Cardiac muscle cell (in vitro differentiated cells and primary cell): ENCODE measurements around the gene TAMM41. TPM values are rescaled to one million over a fixed set of nuclear protein-coding genes. Genes with fewer than 3 reads are reported as not detected.

Experiments used
- DNase-seq, 2 donors: peaks; one replicate each; pipeline versions ENCODE4 v3.0.0 to v3.0.0-alpha.2; 2010 to 2017; ENCODE audit warnings: low read depth in 1 of 2, low spot score in 1 of 2
- H3K27ac ChIP-seq: fragments of 200-600 bp; sonication (generic); 2 replicates; pipeline ENCODE4 v1.5.1; 2016
- H3K27me3 ChIP-seq: fragments of 200-600 bp; sonication (generic); 2 replicates; pipeline ENCODE4 v1.6.0; 2016; ENCODE audit warnings: control low read depth
- H3K36me3 ChIP-seq: fragments of 200-600 bp; sonication (generic); 2 replicates; pipeline ENCODE4 v1.5.1; 2016; ENCODE audit warnings: control low read depth
- H3K4me1 ChIP-seq: fragments of 200-600 bp; sonication (generic); 2 replicates; pipeline ENCODE4 v1.8.1; 2017; ENCODE audit warnings: low read depth, mild to moderate bottlenecking, mixed run types
- H3K4me3 ChIP-seq: fragments of 200-600 bp; sonication (generic); 2 replicates; pipeline ENCODE4 v1.5.1; 2016; ENCODE audit warnings: mild to moderate bottlenecking
- H3K9me3 ChIP-seq: fragments of 200-600 bp; sonication (generic); 2 replicates; pipeline ENCODE4 v1.5.1; 2017; ENCODE audit warnings: low read depth, mild to moderate bottlenecking, control low read depth
- polyA plus RNA-seq: library from polyadenylated mRNA; unstranded; fragments of >200 nt; fragmentation: Nextera tagmentation; extraction: Ambion mirVana; gene quantifications from 2 replicates; pipeline ENCODE4 v1.2.1, GENCODE V29; 2016
- total RNA-seq: library from RNA; depleted of rRNA; stranded (reverse); fragments of >200 nt; gene quantifications from 2 replicates; pipeline ENCODE4 v1.2.3, GENCODE V29; 2016
- TF ChIP-seq, protein P1 (sequence below): IDR thresholded peaks from 2 replicates; pipeline ENCODE4 v1.5.1; 2012; ENCODE audit warnings: low read depth, mild to moderate bottlenecking, low read length

The TAMM41 gene
- total and polyA plus RNA-seq, 2 experiments from 2014 or later = 17.4 to 31.4 TPM

DNA sequence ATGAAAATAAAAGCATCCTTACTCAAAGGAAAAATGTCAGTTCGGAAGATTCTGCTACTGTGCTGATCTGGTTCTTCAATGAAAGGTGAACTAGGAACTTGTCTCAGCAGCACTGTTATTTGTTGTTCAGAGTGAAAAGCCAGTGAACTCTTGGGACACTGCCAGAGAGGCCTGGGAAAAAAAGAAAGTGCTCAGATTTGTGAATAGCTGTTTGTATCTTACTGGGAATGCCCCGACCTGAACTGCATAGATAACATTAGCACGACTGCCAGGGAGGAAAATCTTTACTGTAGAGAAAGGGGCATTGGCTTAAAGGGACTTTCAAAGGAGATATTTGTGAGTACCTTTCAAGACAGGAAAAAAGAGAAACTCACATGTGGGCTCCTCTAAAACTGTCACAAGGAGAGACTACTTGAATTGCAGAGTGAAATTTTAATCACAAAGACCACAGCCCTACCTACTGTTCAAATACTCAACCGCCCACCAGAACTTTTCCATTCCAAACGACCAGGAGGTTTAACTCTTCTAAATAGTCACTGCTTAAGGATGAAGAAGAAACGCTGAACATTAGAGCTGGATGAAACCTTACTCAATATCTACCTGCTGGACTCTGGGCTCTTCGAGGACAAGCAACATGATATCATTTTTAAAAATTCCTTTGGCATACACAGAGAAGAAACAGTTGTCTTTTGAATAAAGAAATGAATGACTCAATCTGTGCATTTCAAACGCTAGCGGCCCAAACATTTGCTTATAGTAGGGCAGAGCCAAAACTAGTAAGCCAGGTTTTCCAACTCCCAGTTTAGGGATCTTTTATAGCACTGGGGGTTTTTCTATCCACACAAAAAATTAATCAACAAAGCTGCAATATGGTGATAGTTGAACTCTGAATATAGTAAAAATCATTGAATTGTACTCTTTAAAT, 13.4 kb downstream of the TAMM41 start:
- Histone ChIP-seq H3K27ac (no peak overlapping the region), H3K36me3 (peaks cover 54% of the 10 kb centered on the region), H3K27me3 (no peaks in the 10 kb centered on the region), H3K9me3 (no peaks in the 10 kb centered on the region), H3K4me3 (no peak overlapping the region), H3K4me1 (no peaks in the 10 kb centered on the region)
- TF ChIP-seq, protein P1, sequence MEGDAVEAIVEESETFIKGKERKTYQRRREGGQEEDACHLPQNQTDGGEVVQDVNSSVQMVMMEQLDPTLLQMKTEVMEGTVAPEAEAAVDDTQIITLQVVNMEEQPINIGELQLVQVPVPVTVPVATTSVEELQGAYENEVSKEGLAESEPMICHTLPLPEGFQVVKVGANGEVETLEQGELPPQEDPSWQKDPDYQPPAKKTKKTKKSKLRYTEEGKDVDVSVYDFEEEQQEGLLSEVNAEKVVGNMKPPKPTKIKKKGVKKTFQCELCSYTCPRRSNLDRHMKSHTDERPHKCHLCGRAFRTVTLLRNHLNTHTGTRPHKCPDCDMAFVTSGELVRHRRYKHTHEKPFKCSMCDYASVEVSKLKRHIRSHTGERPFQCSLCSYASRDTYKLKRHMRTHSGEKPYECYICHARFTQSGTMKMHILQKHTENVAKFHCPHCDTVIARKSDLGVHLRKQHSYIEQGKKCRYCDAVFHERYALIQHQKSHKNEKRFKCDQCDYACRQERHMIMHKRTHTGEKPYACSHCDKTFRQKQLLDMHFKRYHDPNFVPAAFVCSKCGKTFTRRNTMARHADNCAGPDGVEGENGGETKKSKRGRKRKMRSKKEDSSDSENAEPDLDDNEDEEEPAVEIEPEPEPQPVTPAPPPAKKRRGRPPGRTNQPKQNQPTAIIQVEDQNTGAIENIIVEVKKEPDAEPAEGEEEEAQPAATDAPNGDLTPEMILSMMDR = no peak
- peak in 1 of 2 donors; percentile 27 for DNase-seq

- H3K27me3 ChIP-seq = no peaks in the 10 kb centered on the region
- peaks cover 67% of the 10 kb centered on the region for H3K36me3 ChIP-seq
- H3K9me3 ChIP-seq = no peaks in the 10 kb centered on the region
- no peaks in the 10 kb centered on the region for H3K4me1 ChIP-seq
- no peak overlapping the region for H3K27ac ChIP-seq
- TF ChIP-seq, protein P1 = no peak
- H3K4me3 ChIP-seq = no peak overlapping the region
- DNase-seq = no peak
Observed at GRCh38 chr3:11829416-11829815, 17.3 kb downstream of the TAMM41 start.

DNA sequence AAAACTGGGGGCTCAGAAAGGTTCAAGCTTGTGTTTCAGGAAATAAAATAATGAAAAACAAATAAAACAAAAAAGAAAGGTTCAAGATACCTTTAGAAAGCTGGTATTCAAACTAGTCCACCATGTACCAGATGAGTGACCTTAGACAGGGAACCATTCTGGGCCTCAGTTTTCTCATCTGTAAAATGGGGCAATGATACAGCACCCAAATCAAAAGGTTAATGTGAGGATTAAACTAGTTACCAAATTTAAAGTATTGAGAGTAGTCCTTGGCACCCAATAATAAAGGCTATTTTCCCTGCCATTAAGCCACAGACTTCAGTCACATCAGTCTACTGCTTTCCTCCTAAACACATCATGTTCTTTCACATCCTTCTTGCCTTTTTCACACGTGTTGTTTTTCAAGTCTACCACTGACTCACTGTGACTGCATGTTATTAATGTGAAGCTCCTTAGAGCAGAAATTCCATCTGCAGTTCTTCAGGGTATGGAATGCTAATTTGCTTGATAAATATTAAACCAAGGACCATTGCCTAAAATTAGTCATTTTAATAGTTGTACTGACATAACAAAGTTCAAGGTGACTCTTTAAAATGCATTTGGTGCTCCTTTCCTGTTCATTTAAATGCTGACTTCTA, 19.9 kb downstream of the TAMM41 start:
- peaks cover 55% of the 10 kb centered on the region for H3K36me3 ChIP-seq
- no peak overlapping the region for H3K4me3 ChIP-seq
- no peaks in the 10 kb centered on the region for H3K9me3 ChIP-seq
- TF ChIP-seq, protein P1 = no peak
- DNase-seq = no peak
- no peak overlapping the region for H3K27ac ChIP-seq
- no peaks in the 10 kb centered on the region for H3K27me3 ChIP-seq
- no peaks in the 10 kb centered on the region for H3K4me1 ChIP-seq

DNA sequence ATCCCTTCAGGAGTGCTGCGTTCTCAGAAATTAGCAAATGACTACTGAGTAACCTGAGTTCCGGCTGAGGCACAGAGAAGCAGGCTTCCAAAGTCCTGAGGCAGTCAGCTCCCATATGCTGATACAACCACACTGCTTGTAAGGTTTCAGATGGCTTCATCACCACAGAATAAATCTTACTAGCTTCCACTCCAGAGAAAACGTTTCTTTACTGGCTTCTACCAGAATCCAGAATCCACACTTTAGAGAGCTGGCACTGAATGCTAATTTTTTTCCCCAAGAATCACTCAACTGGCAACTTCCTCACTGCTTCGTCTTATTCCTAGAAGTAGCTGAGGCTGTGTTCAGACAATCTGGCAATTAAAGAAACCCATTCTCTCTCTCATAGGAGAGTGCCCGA, 21.4 kb downstream of the TAMM41 start:
- H3K4me3 ChIP-seq = no peak overlapping the region
- no peaks in the 10 kb centered on the region for H3K27me3 ChIP-seq
- H3K9me3 ChIP-seq = no peaks in the 10 kb centered on the region
- no peak for DNase-seq
- peaks cover 45% of the 10 kb centered on the region for H3K36me3 ChIP-seq
- TF ChIP-seq, protein P1 = no peak
- H3K27ac ChIP-seq = no peak overlapping the region
- no peaks in the 10 kb centered on the region for H3K4me1 ChIP-seq

GRCh38 chr3:11820531-11821041, 26.1 kb downstream of the TAMM41 start:
- Histone ChIP-seq H3K27ac (no peak overlapping the region), H3K4me3 (no peak overlapping the region), H3K4me1 (no peaks in the 10 kb centered on the region), H3K36me3 (peaks cover 22% of the 10 kb centered on the region), H3K9me3 (no peaks in the 10 kb centered on the region), H3K27me3 (no peaks in the 10 kb centered on the region)
- peak; percentile 2 to 37 for DNase-seq
- TF ChIP-seq, protein P1 = no peak
